IPS DF 6.9 (cell line): ENCODE measurements around the gene KRTAP5-3.

ENCODE experiments used
- DNase-seq: peaks from one replicate; pipeline ENCODE4 v3.0.0-alpha.2; 2013; ENCODE audit warnings: low read depth, low spot score
- H3K27ac ChIP-seq: one replicate; pipeline ENCODE4 v1.5.1; 2013; ENCODE audit warnings: low read length, control low read depth
- H3K27me3 ChIP-seq: 2 replicates; pipeline ENCODE4 v1.6.1; 2013; ENCODE audit warnings: mild to moderate bottlenecking, low read length; ENCODE audit not compliant: control insufficient read depth, insufficient read depth
- H3K36me3 ChIP-seq: 2 replicates; pipeline ENCODE4 v1.6.1; 2013; ENCODE audit warnings: low read length; ENCODE audit not compliant: control insufficient read depth, insufficient read depth
- H3K4me1 ChIP-seq: 2 replicates; pipeline ENCODE4 v1.6.1; 2013; ENCODE audit warnings: low read length; ENCODE audit not compliant: control insufficient read depth, insufficient read depth
- H3K4me3 ChIP-seq: 2 replicates; pipeline ENCODE4 v1.5.1; 2013; ENCODE audit warnings: mild to moderate bottlenecking, low read length
- H3K9me3 ChIP-seq: 2 replicates; pipeline ENCODE4 v1.6.1; 2013; ENCODE audit warnings: low read length, inconsistent platforms; ENCODE audit not compliant: control insufficient read depth, insufficient read depth
- WGBS: extraction: QIAGEN DNeasy Blood & Tissue Kit; methylation state at CpG from one replicate; pipeline ENCODE4 v1.1.7; 2013; ENCODE audit warnings: mixed read lengths, missing lambda C conversion rate; ENCODE audit not compliant: insufficient read length, insufficient coverage; 5-methylcytosine and 5-hydroxymethylcytosine counted together

Gene KRTAP5-3

GRCh38 chr11:1570896-1571759 is 37.1 kb downstream of the KRTAP5-3 start:
- WGBS = no CpG with 5 or more reads among the region's 58 CpGs
- H3K27ac ChIP-seq = no peak overlapping the region
- peaks cover 17% of the 10 kb centered on the region for H3K27me3 ChIP-seq
- H3K4me3 ChIP-seq = peak overlapping the region; percentile 49; the same call in 1 of the 2 replicates
- H3K36me3 ChIP-seq = no peaks in the 10 kb centered on the region
- no peaks in the 10 kb centered on the region for H3K9me3 ChIP-seq
- DNase-seq = no peak
- H3K4me1 ChIP-seq = peaks cover 22% of the 10 kb centered on the region

- no peak for DNase-seq
- Histone ChIP-seq H3K4me3 (peak overlapping the region; percentile 49; the same call in 1 of the 2 replicates), H3K4me1 (peaks cover 22% of the 10 kb centered on the region)
Observed at GRCh38 chr11:1570531-1570895, 37.8 kb downstream of the KRTAP5-3 start.

DNA sequence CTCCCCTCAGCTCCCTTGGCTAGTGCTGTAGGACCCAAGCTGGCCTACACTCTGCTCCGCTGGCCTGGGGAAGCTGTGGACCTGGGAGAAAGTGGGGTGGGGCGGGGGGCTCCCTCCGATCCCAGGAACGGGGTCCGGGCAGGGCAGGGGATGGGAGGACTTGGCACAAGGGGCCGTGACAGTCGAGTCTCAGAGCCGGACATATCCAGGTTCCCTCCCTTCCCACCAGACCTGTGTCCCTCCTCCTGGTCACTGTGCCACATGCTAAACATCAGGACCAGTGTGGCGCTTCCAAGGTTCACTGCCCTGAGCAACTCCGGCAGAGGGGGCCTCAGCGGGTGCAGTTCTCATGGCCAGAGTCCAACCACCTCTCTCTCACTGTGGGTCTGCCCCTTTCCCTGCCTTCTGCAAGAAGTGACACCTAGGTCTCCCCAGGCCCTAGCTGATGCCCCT is 38.2 kb downstream of the KRTAP5-3 start:
- Histone ChIP-seq H3K4me1 (peaks cover 22% of the 10 kb centered on the region), H3K27me3 (peaks cover 17% of the 10 kb centered on the region), H3K27ac (no peak overlapping the region), H3K36me3 (no peaks in the 10 kb centered on the region), H3K9me3 (no peaks in the 10 kb centered on the region), H3K4me3 (no peak overlapping the region)
- no peak for DNase-seq
- WGBS = no CpG with 5 or more reads among the region's 11 CpGs

More at GRCh38 chr11:1570531-1570895, 37.8 kb downstream of the KRTAP5-3 start:
- Histone ChIP-seq H3K9me3 (no peaks in the 10 kb centered on the region), H3K27ac (no peak overlapping the region), H3K27me3 (peaks cover 17% of the 10 kb centered on the region), H3K36me3 (no peaks in the 10 kb centered on the region)
- WGBS = no CpG with 5 or more reads among the region's 8 CpGs

DNA sequence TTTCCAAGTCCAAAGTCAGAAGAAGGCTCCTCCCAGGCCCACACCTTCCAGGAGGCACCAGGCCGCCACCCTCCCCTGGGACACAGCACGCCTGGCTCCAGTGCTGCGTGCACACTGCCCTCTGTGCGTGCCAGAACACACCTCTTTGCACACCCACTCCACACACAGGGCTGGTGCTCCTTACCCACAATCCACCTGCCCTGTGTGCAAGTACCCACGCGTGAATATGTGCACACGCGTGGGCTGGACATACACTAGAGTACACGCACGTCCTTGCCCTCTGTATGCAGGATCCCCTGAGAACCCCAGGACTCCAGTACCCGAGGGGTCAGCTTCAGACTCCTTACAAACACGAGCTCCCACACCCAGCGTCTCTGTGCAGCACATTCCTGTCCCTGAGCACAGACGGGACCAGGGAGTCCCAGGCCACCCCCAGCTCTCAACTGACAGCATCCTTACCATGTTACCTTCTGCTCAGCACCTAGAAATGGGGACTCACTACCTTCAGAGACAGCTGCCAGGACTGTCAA is 38.9 kb downstream of the KRTAP5-3 start:
- H3K4me3 ChIP-seq = no peak overlapping the region
- no CpG with 5 or more reads among the region's 14 CpGs for WGBS
- H3K36me3 ChIP-seq = no peaks in the 10 kb centered on the region
- no peak overlapping the region for H3K27ac ChIP-seq
- no peak for DNase-seq
- peaks cover 23% of the 10 kb centered on the region for H3K4me1 ChIP-seq
- no peaks in the 10 kb centered on the region for H3K9me3 ChIP-seq
- H3K27me3 ChIP-seq = peaks cover 15% of the 10 kb centered on the region

DNA sequence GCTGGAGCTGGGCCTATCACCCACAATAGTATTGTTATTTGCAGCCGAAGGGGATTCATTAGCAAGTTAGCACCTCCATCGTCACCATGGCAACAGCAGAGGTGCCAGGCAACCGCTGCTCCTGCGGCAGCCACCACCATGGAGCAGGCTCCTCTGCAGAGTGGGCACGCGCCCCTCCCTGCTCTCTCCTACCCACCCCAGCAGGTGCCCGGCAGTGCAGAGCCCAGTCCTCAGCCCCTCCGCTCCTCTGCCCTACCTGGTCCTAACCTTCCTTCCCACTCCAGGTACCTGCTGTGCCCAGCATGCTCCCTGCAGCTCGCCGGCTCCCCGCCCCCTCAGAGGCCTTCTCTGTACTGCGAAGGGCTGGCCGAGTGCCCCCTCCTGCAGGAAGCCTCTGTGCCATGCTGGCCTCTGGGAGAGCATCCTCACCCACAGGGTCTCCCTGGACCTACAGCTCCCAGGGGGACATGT is 39.8 kb downstream of the KRTAP5-3 start:
- H3K27ac ChIP-seq = no peak overlapping the region
- no peaks in the 10 kb centered on the region for H3K9me3 ChIP-seq
- no peak for DNase-seq
- H3K36me3 ChIP-seq = no peaks in the 10 kb centered on the region
- H3K4me3 ChIP-seq = no peak overlapping the region
- H3K27me3 ChIP-seq = peaks cover 7% of the 10 kb centered on the region
- WGBS = no CpG with 5 or more reads among the region's 13 CpGs
- H3K4me1 ChIP-seq = peaks cover 22% of the 10 kb centered on the region

DNA sequence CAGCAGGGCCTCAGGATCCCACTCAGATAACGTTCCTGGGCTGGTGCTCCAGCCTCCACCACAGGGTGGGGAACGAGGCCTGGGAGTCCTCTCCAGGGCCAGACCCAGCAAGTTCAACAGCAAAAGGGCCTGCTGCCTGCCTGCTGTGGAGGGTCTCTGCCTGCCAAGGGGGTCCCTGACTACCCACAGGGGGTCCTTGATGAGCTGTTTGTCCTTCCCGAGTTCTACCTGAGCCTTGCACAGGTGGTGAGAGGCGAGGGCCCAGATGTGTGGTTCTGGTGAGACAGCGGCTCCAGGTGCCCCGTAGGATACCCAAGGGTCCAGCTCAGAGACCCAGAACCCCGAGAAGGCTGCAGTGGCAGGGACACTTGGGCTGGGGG is 40.6 kb downstream of the KRTAP5-3 start:
- no peak overlapping the region for H3K4me3 ChIP-seq
- peaks cover 20% of the 10 kb centered on the region for H3K4me1 ChIP-seq
- WGBS = no CpG with 5 or more reads among the region's 7 CpGs
- no peak for DNase-seq
- no peaks in the 10 kb centered on the region; the same call in 1 of the 2 replicates for H3K27me3 ChIP-seq
- no peak overlapping the region for H3K27ac ChIP-seq
- no peaks in the 10 kb centered on the region; the same call in 1 of the 2 replicates for H3K36me3 ChIP-seq
- no peaks in the 10 kb centered on the region for H3K9me3 ChIP-seq

DNA sequence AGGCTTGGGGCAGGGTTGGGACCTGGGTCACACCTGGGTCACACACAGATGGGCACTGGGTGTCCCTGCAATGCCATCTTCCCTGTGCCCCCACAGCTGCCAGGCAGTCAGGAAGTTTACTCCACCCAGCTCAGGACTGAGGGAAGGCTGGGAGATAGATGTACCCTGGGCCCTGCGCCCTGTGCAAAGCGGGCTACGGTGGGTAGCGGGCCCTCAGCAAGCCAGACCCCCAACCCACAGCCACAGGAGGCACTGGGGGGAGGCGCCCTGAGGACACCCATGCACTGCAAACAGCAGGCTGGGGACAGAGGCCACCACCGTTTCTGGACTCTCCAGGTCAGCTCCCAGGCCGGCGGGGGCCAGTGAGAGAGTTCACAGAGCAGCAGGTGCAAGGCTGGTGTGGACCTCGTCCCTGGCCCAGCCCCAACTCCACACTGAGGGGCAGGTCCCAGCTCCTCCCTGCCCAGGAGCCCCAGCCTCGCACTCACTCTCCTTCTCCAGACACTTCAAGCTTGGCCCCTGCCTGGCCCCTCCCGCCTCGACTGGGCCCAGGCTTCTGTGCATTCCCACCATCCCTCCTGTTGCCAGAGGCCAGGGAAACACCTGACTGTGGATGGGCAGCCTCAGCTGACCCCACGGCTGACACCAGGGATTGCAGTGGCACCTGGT is 41.1 kb downstream of the KRTAP5-3 start:
- H3K36me3 ChIP-seq = no peaks in the 10 kb centered on the region; the same call in 1 of the 2 replicates
- H3K4me1 ChIP-seq = peaks cover 20% of the 10 kb centered on the region
- no peak overlapping the region for H3K27ac ChIP-seq
- no CpG with 5 or more reads among the region's 13 CpGs for WGBS
- no peaks in the 10 kb centered on the region for H3K9me3 ChIP-seq
- H3K4me3 ChIP-seq = no peak overlapping the region
- no peaks in the 10 kb centered on the region for H3K27me3 ChIP-seq
- no peak for DNase-seq

GRCh38 chr11:1566381-1567051 is 41.7 kb downstream of the KRTAP5-3 start:
- Histone ChIP-seq H3K4me3 (no peak overlapping the region), H3K4me1 (peaks cover 20% of the 10 kb centered on the region), H3K27me3 (no peaks in the 10 kb centered on the region), H3K36me3 (no peaks in the 10 kb centered on the region; the same call in 1 of the 2 replicates), H3K9me3 (no peaks in the 10 kb centered on the region), H3K27ac (no peak overlapping the region)
- WGBS = no CpG with 5 or more reads among the region's 20 CpGs
- no peak for DNase-seq

DNA sequence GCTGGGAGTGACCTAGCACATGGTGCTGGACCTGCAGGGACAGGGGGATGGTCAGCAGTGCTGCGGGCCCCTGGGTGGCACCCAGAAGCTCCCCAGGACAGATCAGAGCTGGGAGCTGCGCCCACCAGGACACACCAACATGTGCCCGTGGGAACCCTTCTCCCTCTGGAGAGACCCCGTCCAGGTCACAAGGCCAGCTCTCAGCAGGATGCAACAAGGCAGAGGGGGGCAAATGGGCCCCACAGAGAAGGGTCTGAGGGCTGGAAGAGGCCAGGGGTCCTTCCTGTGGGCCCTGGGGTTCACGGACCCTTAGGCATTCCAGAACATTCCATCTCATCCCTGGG is 42.4 kb downstream of the KRTAP5-3 start:
- H3K27ac ChIP-seq = no peak overlapping the region
- no CpG with 5 or more reads among the region's 5 CpGs for WGBS
- peaks cover 19% of the 10 kb centered on the region for H3K4me1 ChIP-seq
- H3K36me3 ChIP-seq = no peaks in the 10 kb centered on the region; the same call in 1 of the 2 replicates
- no peak for DNase-seq
- no peaks in the 10 kb centered on the region for H3K27me3 ChIP-seq
- H3K4me3 ChIP-seq = no peak overlapping the region
- no peaks in the 10 kb centered on the region for H3K9me3 ChIP-seq
